HAP-1 (cell line): ENCODE results near the gene BSX.

Source experiments
- DNase-seq, 2 experiments: peaks; one replicate each; pipeline ENCODE4 v3.0.0-alpha.2; 2016 to 2020; ENCODE audit warnings: low spot score in 2 of 2
- H3K27me3 ChIP-seq: fragments of 250-450 bp; sonication (Bioruptor Pico); 2 replicates; pipeline ENCODE4 v1.5.1; 2020; ENCODE audit warnings: low read depth, mild to moderate bottlenecking, moderate library complexity
- H3K36me3 ChIP-seq: fragments of 250-450 bp; sonication (Bioruptor Pico); replicated peaks from 2 replicates; pipeline ENCODE4 v1.5.1; 2020; ENCODE audit warnings: mild to moderate bottlenecking
- H3K4me1 ChIP-seq: fragments of 250-450 bp; sonication (Bioruptor Pico); 2 replicates; pipeline ENCODE4 v1.5.1; 2020; ENCODE audit warnings: mild to moderate bottlenecking
- H3K4me3 ChIP-seq: fragments of 250-450 bp; sonication (Bioruptor Pico); 2 replicates; pipeline ENCODE4 v1.5.1; 2020; ENCODE audit warnings: mild to moderate bottlenecking, moderate library complexity
- H3K9me3 ChIP-seq: fragments of 250-450 bp; sonication (Bioruptor Pico); 2 replicates; pipeline ENCODE4 v1.5.1; 2020; ENCODE audit warnings: mild to moderate bottlenecking, moderate library complexity
- in situ Hi-C: fragments of 300-500 bp; cut with MboI; formaldehyde crosslinking; loops from 3 replicates; pipeline ENCODE4 v1.14.3; 2020; ENCODE audit warnings: low sequenced_read_pairs, inconsistent platforms, mixed read lengths

The BSX gene

DNA sequence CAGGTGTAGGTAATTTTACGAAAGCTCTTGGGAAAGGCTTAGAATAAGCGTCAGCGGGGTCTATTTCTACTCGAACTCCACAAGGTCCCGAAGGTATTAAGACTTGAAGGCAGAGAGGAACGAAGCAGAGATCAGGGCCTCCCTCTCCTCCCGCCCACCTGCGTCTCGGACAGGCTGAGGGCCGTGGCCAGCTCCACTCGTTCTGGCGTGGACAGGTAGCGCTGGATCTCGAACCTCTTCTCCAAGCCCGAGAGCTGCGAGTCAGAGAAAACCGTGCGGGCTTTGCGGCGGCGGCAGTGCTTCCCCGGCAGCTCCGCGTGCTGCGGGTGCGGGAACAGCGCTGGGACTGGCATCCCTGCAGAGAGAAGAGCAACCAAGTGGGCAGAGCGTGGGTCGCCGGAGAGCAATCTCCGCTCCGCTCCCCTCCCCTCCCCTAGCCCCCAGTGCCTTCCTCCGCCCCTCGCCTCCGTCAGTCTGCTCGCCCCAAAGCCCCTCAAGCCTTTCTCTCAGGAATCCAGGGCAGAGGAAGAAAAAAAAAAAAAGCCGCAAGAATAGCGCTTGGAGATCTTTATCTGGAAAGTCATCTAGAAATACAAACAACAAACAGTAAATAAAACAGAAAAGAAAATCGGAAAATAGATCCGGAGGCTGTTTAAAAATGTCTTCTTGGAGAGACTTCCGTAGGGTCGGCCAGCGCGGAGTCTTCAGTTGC is 2.4 kb downstream of the BSX start:
- in situ Hi-C loops, result no loop called here
- no peaks in the 10 kb centered on the region; the same call in 1 of the 2 replicates for H3K9me3 ChIP-seq
- no peaks in the 10 kb centered on the region for H3K4me1 ChIP-seq
- no peak overlapping the region for H3K4me3 ChIP-seq
- H3K27me3 ChIP-seq, result peaks cover 90% of the 10 kb centered on the region
- DNase-seq, result no peak
- no peaks in the 10 kb centered on the region for H3K36me3 ChIP-seq

DNA sequence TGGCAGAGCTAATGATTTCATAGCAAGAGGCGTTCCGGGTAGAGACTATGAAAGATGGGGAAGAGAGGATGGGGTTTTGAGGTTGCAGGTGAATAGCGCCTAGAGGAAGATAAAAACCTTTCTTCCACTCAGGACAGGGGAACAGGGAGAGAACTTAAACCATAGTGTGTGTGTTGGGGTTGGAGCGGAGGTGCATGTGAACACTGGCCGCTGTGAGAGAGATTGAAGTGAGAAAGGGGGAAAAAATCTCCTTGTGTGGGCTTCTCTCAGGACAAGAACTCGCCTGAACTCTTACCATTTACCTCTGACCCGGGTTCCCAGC is 3.4 kb downstream of the BSX start:
- Histone ChIP-seq H3K4me1 (no peaks in the 10 kb centered on the region), H3K36me3 (no peaks in the 10 kb centered on the region), H3K27me3 (peaks cover 90% of the 10 kb centered on the region), H3K9me3 (no peaks in the 10 kb centered on the region; the same call in 1 of the 2 replicates), H3K4me3 (no peak overlapping the region)
- in situ Hi-C loops, result no loop called here
- DNase-seq, result no peak

DNA sequence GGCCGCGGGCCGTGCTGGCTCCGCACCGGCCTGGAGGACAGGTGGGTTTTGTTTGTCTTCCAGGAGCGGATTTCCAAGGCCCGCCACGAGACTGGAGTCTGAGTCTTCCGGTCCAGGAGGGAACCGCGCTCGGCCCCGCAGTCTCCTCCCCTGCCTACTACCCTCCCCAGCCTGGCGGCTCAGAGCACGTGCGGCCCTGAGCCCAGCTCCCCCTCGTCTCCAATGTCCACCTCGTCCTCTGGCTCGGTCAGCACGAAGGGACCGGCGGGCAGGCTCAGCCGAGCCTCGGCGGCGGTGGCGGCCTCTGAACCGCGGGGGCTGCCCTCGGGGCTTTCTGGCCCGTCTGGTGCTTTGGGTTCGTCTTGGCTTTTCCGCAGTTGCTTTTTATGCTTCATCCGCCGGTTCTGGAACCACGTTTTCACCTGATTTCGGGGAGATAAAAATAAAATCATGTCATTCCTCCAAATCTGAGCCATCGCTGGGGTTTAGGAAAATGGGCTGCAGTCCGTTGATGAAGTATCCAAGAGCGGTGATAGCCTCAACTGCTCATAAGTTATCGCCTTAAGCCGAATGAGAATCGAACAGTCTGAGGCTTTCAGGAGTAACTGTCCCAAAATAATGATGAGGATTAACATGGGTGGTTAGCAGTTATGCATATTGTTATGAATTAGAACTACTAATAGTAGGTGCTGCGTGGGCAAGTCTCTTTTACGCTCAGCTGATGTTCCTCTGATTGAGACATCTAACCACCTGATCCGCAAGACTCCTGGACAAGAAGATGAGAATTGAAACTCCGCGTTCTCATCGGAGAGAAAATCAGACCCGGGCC is 4.0 kb downstream of the BSX start:
- DNase-seq, result no peak
- no peaks in the 10 kb centered on the region for H3K4me1 ChIP-seq
- no peaks in the 10 kb centered on the region; the same call in 1 of the 2 replicates for H3K9me3 ChIP-seq
- no peaks in the 10 kb centered on the region for H3K36me3 ChIP-seq
- H3K27me3 ChIP-seq, result peaks cover 89% of the 10 kb centered on the region
- in situ Hi-C loops, result no loop called here
- no peak overlapping the region for H3K4me3 ChIP-seq

DNA sequence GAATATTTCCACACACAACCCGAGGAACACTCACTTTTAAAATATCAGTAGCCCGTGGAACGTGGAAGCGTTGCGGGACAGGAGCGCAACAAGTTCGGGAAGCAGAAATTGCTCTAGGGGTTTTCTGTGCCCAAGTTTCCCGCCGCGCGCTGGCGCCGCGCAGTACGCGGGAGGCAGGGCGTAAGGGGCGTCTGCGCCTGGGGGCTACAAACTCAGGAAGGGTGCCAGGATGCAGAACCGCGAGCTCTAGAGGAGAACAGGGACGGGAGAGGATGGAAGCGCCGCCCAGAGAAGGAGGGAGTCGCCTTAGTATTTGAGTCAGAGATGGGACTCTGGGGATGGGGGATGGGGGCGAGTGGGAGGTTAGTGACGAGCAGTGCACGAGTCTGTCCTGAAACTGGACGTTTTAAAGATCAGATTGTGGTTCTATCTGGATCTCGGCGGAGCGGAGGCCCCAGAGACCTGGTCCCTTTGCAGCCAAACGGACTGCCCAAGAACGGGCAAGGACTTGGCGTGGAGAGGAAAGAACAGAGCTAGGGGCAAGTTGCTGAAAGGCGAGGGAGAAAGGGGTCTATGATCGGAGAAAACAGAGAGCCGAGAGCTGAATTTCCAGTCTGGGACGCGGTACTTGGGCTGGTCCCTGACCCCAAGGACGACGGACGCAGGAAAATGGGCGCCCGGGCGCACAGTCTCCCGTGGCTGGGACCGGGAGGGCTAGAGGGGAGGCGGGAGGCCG is 4.7 kb downstream of the BSX start:
- DNase-seq, result no peak
- in situ Hi-C loops, result no loop called here
- H3K4me1 ChIP-seq, result no peaks in the 10 kb centered on the region
- H3K9me3 ChIP-seq, result no peaks in the 10 kb centered on the region
- no peaks in the 10 kb centered on the region for H3K36me3 ChIP-seq
- H3K27me3 ChIP-seq, result peaks cover 83% of the 10 kb centered on the region
- H3K4me3 ChIP-seq, result no peak overlapping the region

DNA sequence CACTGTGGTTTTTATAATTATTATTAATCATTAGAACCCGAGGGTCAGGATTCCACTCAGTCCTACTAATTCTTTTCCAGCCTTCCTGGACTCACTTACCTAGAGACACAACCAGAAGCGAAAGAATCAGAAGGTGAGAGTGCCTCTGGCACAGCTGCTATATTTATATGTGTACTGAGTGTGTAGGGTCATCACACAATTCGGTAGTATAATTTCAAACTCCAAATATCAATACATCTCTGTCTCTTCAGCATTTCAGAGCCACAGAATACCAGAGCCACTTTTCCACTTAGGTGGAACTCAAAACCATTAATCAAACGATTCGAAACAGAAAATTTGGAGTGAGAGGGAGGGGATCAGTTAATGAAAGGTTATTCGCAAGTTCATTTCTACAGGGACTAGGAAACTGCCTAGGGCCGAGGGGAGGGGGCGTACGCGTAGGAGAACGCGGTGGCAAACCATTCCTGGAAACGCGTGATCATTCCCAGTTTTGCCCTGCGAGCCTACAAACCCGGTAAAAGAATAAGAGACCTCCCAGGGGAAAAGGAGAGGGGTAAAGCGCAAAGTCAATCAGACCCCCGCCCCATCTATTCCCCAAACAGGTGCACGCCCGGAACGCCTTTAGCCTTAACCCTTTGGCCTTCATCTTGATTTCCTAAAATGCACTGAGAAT is 5.4 kb downstream of the BSX start:
- Histone ChIP-seq H3K4me1 (no peaks in the 10 kb centered on the region), H3K4me3 (no peak overlapping the region), H3K27me3 (peaks cover 81% of the 10 kb centered on the region), H3K36me3 (no peaks in the 10 kb centered on the region), H3K9me3 (no peaks in the 10 kb centered on the region)
- DNase-seq, result no peak
- in situ Hi-C loops, result no loop called here

DNA sequence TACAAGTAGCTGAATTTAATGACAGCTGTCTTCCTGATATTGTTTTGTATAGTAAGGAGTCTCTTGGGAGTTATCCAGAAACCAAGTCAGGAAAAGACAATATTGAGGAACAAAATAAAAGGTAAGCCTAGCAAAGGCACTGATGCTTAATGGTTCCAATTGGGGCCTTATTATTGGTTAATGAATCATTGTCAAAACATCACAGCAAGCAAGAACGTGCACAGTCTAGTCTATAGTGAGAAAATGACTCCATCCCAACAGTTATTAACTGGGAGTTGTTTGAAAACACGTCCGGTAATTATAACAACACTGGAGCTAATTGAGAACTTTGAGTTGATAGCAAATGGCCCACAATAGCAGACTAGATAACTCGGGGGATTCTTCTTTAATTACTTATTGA is 17.7 kb downstream of the BSX start:
- H3K36me3 ChIP-seq, result no peaks in the 10 kb centered on the region
- in situ Hi-C loops, result no loop called here

DNA sequence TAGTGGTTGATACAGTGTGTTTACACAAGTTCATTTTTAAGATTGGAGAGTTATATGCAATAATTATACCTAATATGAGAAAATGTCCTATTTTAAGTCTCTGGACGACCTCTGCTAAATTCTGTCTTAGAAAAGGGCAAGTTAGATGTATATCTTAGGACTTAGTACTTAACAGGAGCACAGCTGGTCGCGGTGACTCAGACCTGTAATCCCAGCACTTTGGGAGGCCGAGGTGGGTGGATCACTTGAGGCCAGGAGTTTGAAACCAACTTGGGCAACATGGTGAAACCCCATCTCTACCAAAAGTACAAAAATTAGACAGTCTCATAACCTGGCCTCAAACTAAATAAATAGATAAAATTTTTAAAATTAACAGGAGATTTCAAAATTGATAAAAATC is 27.2 kb downstream of the BSX start:
- Histone ChIP-seq H3K36me3 (no peaks in the 10 kb centered on the region), H3K4me1 (peaks cover 9% of the 10 kb centered on the region), H3K9me3 (no peaks in the 10 kb centered on the region), H3K4me3 (no peak overlapping the region), H3K27me3 (peaks cover 29% of the 10 kb centered on the region)
- no peak for DNase-seq
- in situ Hi-C loops, result no loop called here

More for the DNA sequence above, 17.7 kb downstream of the BSX start:
- Histone ChIP-seq H3K27me3 (peaks cover 28% of the 10 kb centered on the region), H3K4me3 (no peak overlapping the region), H3K9me3 (no peaks in the 10 kb centered on the region), H3K4me1 (no peaks in the 10 kb centered on the region)
- no peak for DNase-seq

DNA sequence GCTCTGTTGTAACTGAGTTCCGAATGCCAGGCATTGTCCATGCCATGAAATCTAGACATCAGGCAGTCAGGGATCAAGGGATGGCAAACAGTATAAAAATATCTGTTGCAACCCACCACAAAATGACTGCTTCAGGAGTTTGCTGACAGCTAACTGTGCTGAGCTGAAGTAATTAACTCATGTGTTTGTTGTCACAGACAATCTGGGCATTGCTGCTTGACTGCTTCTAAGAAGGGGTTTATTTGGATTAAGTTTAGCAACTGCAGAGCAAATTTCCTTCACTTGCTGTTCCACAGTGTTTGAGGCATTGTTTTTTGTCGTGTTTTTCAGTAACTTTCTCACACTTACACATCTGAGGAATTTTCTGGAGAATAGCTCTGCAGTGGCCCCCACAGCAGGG is 30.4 kb downstream of the BSX start:
- Histone ChIP-seq H3K4me3 (no peak overlapping the region), H3K36me3 (no peaks in the 10 kb centered on the region), H3K4me1 (peaks cover 9% of the 10 kb centered on the region), H3K27me3 (peaks cover 18% of the 10 kb centered on the region), H3K9me3 (no peaks in the 10 kb centered on the region)
- in situ Hi-C loops, result no loop called here
- DNase-seq, result no peak

DNA sequence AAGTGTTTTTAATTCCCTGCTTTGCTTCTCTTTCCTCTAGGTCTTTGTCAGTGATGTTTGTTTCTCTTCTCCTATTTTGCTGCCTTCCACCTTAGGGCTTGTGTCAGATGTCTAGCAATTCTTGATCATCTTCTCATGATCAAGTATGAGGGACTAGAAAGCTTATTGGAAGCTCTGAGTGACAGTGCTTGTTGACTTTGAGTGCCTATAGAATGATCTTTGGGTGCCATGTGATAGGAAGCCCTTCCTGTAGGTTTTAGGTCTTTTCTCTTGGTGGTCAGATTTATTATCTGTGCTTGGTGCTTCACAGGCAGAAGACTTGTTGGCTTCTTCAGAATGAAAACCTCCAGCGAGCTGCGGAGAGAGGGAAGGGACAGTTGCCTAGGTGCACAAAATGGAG is 43.1 kb downstream of the BSX start:
- Histone ChIP-seq H3K27me3 (peaks cover 5% of the 10 kb centered on the region), H3K4me3 (no peak overlapping the region), H3K36me3 (no peaks in the 10 kb centered on the region), H3K4me1 (no peaks in the 10 kb centered on the region), H3K9me3 (no peaks in the 10 kb centered on the region)
- in situ Hi-C loops, result no loop called here
- DNase-seq, result no peak

DNA sequence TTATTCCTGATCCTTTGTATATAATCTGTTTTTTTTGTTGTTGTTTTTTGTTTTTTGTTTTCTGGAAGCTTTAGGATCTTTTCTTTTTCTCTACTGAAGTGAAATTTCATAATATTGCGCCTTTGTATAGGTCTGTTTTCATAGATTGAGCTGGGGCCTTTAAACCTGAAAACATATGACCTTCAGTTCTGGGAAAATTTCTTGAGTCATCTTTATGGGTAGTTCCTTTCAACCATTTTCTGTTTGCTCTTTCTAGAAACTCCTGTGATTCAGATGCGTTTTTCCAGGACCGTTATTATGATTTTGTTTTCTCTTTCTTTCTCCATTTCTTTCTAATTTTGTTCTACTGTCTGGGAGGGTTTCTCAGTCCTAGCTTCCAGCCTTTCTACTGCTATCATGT is 43.7 kb downstream of the BSX start:
- no peak for DNase-seq
- Histone ChIP-seq H3K36me3 (no peaks in the 10 kb centered on the region), H3K4me3 (no peak overlapping the region), H3K4me1 (no peaks in the 10 kb centered on the region), H3K9me3 (no peaks in the 10 kb centered on the region), H3K27me3 (peaks cover 5% of the 10 kb centered on the region)
- in situ Hi-C loops, result no loop called here

DNA sequence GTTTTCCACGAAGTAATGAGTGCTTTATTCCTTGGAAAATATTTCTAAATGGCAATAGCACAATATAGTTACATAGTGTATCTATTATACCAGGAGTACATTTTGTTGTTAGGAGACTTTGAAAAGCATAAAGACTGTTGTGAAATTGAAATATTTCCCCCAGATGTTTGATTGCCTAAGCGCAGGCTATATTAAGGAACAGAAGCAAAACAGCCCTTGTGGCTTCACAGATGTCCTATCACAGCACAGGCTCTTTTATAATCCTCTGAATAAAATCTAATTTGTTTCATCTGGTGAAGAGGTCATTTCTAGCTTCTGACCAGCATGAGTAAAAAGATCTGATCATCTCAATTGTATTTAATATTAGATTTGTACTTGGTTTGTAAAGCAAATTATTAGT is 48.2 kb downstream of the BSX start:
- H3K9me3 ChIP-seq, result no peaks in the 10 kb centered on the region
- in situ Hi-C loops, result no loop called here
- no peaks in the 10 kb centered on the region for H3K36me3 ChIP-seq
- H3K27me3 ChIP-seq, result peaks cover 2% of the 10 kb centered on the region; the same call in 1 of the 2 replicates
- no peak for DNase-seq
- H3K4me3 ChIP-seq, result no peak overlapping the region
- no peaks in the 10 kb centered on the region for H3K4me1 ChIP-seq

DNA sequence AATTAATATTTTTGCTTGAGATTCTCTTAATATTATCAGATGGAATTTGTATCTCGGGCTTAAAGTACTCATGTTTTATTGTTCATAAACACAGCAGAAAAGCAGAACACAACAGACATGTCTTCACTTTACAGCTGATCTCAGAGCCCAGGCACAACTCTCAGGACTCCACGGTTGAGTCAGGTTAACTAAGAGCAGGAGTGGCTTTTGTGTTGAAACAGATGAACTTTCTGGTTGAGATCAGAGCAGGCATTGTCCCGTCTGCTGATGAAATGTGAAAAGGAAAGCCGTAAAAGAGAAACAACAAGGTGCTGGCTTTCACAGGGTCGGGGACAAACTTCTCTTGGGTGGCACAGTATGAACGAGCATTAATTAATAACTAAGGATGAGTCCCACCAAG is 50.1 kb downstream of the BSX start:
- no peak for DNase-seq
- Histone ChIP-seq H3K36me3 (no peaks in the 10 kb centered on the region), H3K27me3 (peaks cover 2% of the 10 kb centered on the region; the same call in 1 of the 2 replicates), H3K9me3 (no peaks in the 10 kb centered on the region), H3K4me3 (no peak overlapping the region), H3K4me1 (no peaks in the 10 kb centered on the region)
- in situ Hi-C loops, result no loop called here
